Tibial nerve (tissue), 4 donors: ENCODE data around the gene CSF1R.

Experiments used
- CTCF ChIP-seq, 5 experiments: fragments of 200-600 bp in 3 of 5; fragments of 450-650 bp in 2 of 5; sonication (generic) in 3 of 5; IDR thresholded peaks; one replicate each; pipeline ENCODE4 v1.5.1; 2016 to 2019; ENCODE audit warnings: antibody characterized with exemption in 5 of 5, mild to moderate bottlenecking in 3 of 5, moderate library complexity in 2 of 5
- EP300 ChIP-seq, 2 donors: sonication (generic); formaldehyde crosslinking; IDR thresholded peaks; one replicate each; pipeline ENCODE4 v1.6.1; 2017; ENCODE audit warnings: antibody characterized with exemption in 2 of 2, mild to moderate bottlenecking in 1 of 2

DNA sequence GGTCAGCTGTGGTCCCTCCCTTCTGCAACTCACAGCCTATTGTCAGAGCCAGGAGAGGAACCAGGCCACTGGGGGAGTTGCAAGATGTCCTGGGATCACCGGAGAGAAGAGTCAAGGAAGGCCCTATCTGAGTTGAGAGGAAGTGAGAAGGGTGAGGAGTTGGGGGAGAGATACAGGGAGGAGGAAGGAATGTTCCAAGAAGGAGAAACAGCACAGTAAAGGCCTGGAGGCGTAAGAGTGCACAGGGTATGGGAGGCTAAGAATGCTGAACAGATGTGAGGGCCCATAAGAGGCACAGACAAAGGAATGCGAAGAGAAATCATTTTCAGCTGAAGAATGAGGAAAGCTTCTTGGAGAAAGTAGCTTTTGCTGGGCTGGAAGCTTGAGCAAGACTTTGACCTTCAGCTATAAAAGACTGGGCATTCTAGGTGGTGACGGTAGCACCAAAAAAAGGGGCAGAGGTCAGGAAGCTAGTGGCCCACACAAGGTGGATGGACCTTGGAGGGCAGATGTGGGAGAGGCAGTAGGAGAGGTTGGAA, 21.6 kb upstream of the CSF1R start:
- no peak for TF ChIP-seq EP300 (IDR thresholded peaks at IDR 0.05)
- no peak for TF ChIP-seq CTCF (IDR thresholded peaks at IDR 0.05)
